Gastroesophageal sphincter (tissue), 4 donors: ENCODE measurements around the gene MPPED1. TPM values are rescaled to one million over a fixed set of nuclear protein-coding genes. Genes with fewer than 3 reads are reported as not detected.

Experiments used
- ATAC-seq: fragments of 150-250 bp; one replicate; pipeline ENCODE4 v1.9.1; 2016; ENCODE audit warnings: mild to moderate bottlenecking, moderate library complexity
- H3K27ac ChIP-seq, 4 donors: fragments of 200-600 bp; sonication (generic) in 3 of 4; 1 replicate in 3 of 4; 2 replicates in 1 of 4; pipeline ENCODE4 v1.5.1; 2016 to 2019
- H3K27me3 ChIP-seq: fragments of 200-600 bp; sonication (generic); one replicate; pipeline ENCODE4 v1.5.1; 2019
- H3K36me3 ChIP-seq, 2 donors: fragments of 200-600 bp; sonication (generic); one replicate each; pipeline ENCODE4 v1.5.1; 2019; ENCODE audit warnings: control low read depth in 1 of 2
- H3K4me1 ChIP-seq, 3 donors: fragments of 200-600 bp; sonication (generic); 1 replicate in 2 of 3; 2 replicates in 1 of 3; pipeline ENCODE4 v1.5.1; 2016 to 2019; ENCODE audit warnings: control low read depth in 2 of 3
- H3K4me3 ChIP-seq, 2 donors: fragments of 200-600 bp; sonication (generic); one replicate each; pipeline ENCODE4 v1.5.1; 2019; ENCODE audit warnings: mild to moderate bottlenecking in 1 of 2, moderate library complexity in 1 of 2
- H3K9me3 ChIP-seq, 3 donors: fragments of 200-600 bp; sonication (generic); one replicate each; pipeline ENCODE4 v1.5.1; 2017 to 2019; ENCODE audit warnings: control low read depth in 2 of 3
- EP300 ChIP-seq: sonication (generic); formaldehyde crosslinking; IDR thresholded peaks from one replicate; pipeline ENCODE4 v1.6.1; 2017; ENCODE audit warnings: antibody characterized with exemption, mild to moderate bottlenecking
- POLR2A ChIP-seq, 2 donors: fragments of 450-650 bp; IDR thresholded peaks; one replicate each; pipeline ENCODE4 v1.6.1; 2017; ENCODE audit warnings: antibody characterized with exemption in 2 of 2, mild to moderate bottlenecking in 2 of 2, moderate library complexity in 1 of 2
- POLR2AphosphoS5 ChIP-seq: sonication (generic); formaldehyde crosslinking; IDR thresholded peaks from one replicate; pipeline ENCODE4 v1.6.1; 2017; ENCODE audit warnings: antibody characterized with exemption
- WGBS, 2 donors: methylation state at CpG; one replicate each; pipeline ENCODE4 v1.1.5; 2018; ENCODE audit warnings: low coverage in 1 of 2; 5-methylcytosine and 5-hydroxymethylcytosine counted together
- total RNA-seq, 4 donors: library from RNA; depleted of rRNA; stranded (reverse); fragments of >200 nt; gene quantifications; one replicate each; pipeline ENCODE4 v1.1.0, GENCODE V29; 2016
- TF ChIP-seq, protein P1 (sequence below), 4 experiments: fragments of 200-600 bp in 2 of 4; fragments of 450-650 bp in 2 of 4; sonication (generic) in 1 of 4; IDR thresholded peaks; one replicate each; pipeline ENCODE4 v1.5.1; 2017 to 2019; ENCODE audit warnings: antibody characterized with exemption in 4 of 4, mild to moderate bottlenecking in 2 of 4, moderate library complexity in 2 of 4

Gene MPPED1
- total RNA-seq, 4 donors from 2014 or later: 0.13 TPM; not detected in 3

DNA sequence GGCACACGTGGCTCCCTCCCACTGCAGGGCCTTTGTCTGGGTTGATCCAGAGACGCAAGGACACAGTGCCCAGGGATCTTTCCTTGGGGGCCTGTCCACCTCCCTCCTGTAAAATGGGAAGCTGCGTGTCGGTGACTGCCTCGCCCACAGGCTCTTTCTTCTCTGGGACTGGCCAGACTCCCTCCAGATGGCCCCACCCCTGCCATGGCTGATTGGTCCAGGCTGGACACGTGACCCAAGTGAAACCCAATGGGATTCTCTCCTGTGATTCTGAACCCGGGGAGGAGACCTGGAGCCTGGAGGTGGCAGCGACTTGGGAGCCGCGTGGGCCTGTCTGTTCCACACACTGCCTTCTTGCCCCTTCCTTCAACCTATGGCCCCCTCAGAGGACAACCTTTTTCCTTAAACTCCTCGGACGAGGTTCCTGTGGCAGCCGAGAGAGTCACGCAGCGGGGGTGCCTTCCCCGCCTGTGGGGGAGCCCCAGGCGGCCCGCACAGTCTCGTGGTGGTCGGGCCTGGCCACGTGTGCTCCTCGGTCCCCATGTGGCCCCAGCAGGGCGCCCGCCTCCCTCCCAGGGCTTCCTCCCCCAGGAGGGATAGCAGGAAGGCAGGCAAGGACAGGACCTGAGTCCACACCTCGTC, 12.4 kb upstream of the MPPED1 start:
- WGBS, 2 donors: 55 to 73% methylated on average over 2 to 3 of the region's 25 CpGs
- no peak overlapping the region for H3K4me3 ChIP-seq
- no peak overlapping the region for H3K27ac ChIP-seq
- H3K36me3 ChIP-seq: no peaks in the 10 kb centered on the region
- no peaks in the 10 kb centered on the region for H3K4me1 ChIP-seq
- H3K9me3 ChIP-seq: peaks cover 0 to 9% (median 0%) of the 10 kb centered on the region in 3 donors
- TF ChIP-seq POLR2AphosphoS5: no peak
- TF ChIP-seq, protein P1, sequence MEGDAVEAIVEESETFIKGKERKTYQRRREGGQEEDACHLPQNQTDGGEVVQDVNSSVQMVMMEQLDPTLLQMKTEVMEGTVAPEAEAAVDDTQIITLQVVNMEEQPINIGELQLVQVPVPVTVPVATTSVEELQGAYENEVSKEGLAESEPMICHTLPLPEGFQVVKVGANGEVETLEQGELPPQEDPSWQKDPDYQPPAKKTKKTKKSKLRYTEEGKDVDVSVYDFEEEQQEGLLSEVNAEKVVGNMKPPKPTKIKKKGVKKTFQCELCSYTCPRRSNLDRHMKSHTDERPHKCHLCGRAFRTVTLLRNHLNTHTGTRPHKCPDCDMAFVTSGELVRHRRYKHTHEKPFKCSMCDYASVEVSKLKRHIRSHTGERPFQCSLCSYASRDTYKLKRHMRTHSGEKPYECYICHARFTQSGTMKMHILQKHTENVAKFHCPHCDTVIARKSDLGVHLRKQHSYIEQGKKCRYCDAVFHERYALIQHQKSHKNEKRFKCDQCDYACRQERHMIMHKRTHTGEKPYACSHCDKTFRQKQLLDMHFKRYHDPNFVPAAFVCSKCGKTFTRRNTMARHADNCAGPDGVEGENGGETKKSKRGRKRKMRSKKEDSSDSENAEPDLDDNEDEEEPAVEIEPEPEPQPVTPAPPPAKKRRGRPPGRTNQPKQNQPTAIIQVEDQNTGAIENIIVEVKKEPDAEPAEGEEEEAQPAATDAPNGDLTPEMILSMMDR (IDR thresholded peaks at IDR 0.05): no peak
- no peak for TF ChIP-seq EP300
- no peak for TF ChIP-seq POLR2A (IDR thresholded peaks at IDR 0.05)
- no peak for ATAC-seq
- H3K27me3 ChIP-seq: peaks cover 61% of the 10 kb centered on the region

DNA sequence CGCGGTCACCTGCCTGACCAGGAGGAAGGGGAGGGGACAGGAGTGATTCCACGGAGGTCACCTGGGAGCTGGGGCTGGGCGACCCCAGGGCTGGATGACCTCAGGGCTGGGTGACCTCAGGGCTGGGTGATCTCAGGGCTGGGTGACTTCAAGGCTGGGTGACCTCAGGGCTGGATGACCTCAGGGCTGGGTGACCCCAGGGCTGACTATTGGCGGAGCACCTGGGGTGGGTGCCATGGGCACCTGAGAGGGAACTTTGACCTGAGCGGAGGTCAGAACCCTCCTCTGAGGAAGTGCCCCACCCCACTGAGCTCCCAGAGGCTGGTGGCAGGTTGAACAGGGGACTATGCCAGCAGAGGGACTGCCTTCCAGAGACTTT, 11.8 kb upstream of the MPPED1 start:
- no peak for ATAC-seq
- H3K36me3 ChIP-seq: no peaks in the 10 kb centered on the region
- H3K27ac ChIP-seq: no peak overlapping the region
- TF ChIP-seq EP300 (no peak), POLR2A (IDR thresholded peaks at IDR 0.05) (no peak), POLR2AphosphoS5 (no peak)
- TF ChIP-seq, protein P1 (IDR thresholded peaks at IDR 0.05): no peak
- H3K27me3 ChIP-seq: peaks cover 66% of the 10 kb centered on the region
- peaks cover 0 to 9% (median 0%) of the 10 kb centered on the region in 3 donors for H3K9me3 ChIP-seq
- no peak overlapping the region for H3K4me3 ChIP-seq
- WGBS, 2 donors: no CpG with 5 or more reads among the region's 6 CpGs
- no peaks in the 10 kb centered on the region for H3K4me1 ChIP-seq

DNA sequence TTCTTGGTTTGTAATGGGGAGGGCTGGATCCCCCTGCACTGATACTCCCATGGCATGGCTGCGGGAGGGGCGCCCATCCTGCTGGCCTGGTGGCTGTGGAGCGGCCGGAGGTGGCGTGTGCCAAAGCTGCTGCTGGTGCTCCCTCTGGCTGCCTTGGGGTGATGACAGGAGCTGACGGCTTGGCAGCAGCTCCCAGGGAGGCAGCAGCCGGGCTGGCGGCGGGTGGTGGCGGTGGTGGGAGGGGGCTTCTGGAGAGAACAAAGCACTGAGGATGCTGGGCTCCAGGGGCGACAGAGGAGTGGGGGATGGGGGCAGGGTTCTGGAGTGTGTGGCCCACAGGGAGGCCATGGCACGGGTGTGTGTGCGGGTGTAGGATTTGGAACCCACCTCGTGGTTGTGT, 11.4 kb upstream of the MPPED1 start:
- H3K4me3 ChIP-seq: no peak overlapping the region

DNA sequence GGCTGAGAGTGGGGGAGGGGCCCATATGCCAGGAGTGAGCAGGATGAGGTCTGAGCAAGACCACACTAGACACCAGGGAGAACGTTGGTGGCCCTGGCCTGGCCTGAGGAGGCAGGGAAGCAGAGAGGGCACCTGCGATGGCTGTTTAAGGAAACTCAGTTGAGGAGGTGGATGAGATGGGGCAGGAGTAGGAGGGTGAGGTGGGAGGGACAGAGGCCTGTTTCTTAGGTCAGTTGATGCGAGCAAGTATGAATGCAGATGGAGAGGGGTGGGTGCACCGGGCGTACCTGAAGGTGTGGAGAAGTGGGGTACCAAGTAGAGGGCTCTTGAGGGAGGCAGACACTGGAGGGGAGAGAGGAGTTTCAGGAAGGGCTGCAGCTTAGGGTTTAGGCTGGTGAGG, 10.6 kb upstream of the MPPED1 start:
- no peak for TF ChIP-seq EP300
- no peak for TF ChIP-seq POLR2AphosphoS5
- no peak for TF ChIP-seq POLR2A (IDR thresholded peaks at IDR 0.05)
- TF ChIP-seq, protein P1 (IDR thresholded peaks at IDR 0.05): no peak
- no peak overlapping the region for H3K4me3 ChIP-seq
- 75 to 82% methylated on average over 4 to 5 of the region's 5 CpGs for WGBS, 2 donors
- no peaks in the 10 kb centered on the region for H3K4me1 ChIP-seq
- H3K36me3 ChIP-seq: no peaks in the 10 kb centered on the region
- H3K27ac ChIP-seq: no peak overlapping the region
- H3K9me3 ChIP-seq: peaks cover 0 to 9% (median 0%) of the 10 kb centered on the region in 3 donors
- no peak for ATAC-seq
- H3K27me3 ChIP-seq: peaks cover 79% of the 10 kb centered on the region

More for the DNA sequence above, 11.4 kb upstream of the MPPED1 start:
- Histone ChIP-seq H3K27ac (no peak overlapping the region), H3K4me1 (no peaks in the 10 kb centered on the region), H3K36me3 (no peaks in the 10 kb centered on the region), H3K27me3 (peaks cover 71% of the 10 kb centered on the region), H3K9me3 (peaks cover 0 to 9% (median 0%) of the 10 kb centered on the region in 3 donors)
- 60% methylated on average over 1 of the region's 14 CpGs; no CpG with 5 or more reads in 1 of the 2 donors for whole genome bisulfite sequencing, 2 donors
- no peak for TF ChIP-seq POLR2A (IDR thresholded peaks at IDR 0.05)
- TF ChIP-seq POLR2AphosphoS5: no peak
- TF ChIP-seq EP300: no peak
- TF ChIP-seq, protein P1 (IDR thresholded peaks at IDR 0.05): no peak
- no peak for ATAC-seq

DNA sequence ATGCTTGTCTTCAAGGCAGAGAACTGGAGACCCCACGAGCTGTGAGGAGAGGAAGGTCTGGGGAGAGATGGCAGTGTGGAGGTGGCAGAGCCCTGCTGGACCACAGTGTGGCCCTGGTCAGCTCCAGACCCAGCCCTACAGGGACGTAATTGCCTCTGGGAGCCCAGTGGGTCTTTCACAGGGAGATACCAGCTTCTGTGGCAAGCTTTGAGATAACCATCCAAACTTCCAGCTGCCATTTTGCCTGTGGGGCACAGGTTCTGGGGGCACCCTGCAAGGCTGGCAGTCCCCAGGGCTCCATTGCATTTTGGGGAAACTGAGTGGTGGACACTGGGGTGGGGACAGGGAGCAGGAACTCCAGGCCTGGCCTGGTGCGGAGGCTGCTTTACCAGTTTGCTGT, 10.2 kb upstream of the MPPED1 start:
- peaks cover 83% of the 10 kb centered on the region for H3K27me3 ChIP-seq
- no peak overlapping the region for H3K4me3 ChIP-seq
- WGBS, 2 donors: 71 to 100% methylated on average over 1 to 2 of the region's 3 CpGs
- H3K9me3 ChIP-seq: peaks cover 0 to 9% (median 0%) of the 10 kb centered on the region in 3 donors
- no peak for ATAC-seq
- H3K36me3 ChIP-seq: no peaks in the 10 kb centered on the region
- no peak overlapping the region for H3K27ac ChIP-seq
- TF ChIP-seq, protein P1 (IDR thresholded peaks at IDR 0.05): no peak
- TF ChIP-seq POLR2AphosphoS5: no peak
- no peak for TF ChIP-seq POLR2A (IDR thresholded peaks at IDR 0.05)
- no peak for TF ChIP-seq EP300
- no peaks in the 10 kb centered on the region for H3K4me1 ChIP-seq
